Ramos (cell line): Measurements from ENCODE around the gene KCNMB3.
"Not testable (repeated sequence)": the region's sequence is repeated elsewhere in the genome, so short reads cannot be mapped to it uniquely, and the experiment has no call there.

Source experiments
- in situ Hi-C: fragments of 300-500 bp; cut with MboI; formaldehyde crosslinking; loops from one replicate; pipeline ENCODE4 v1.14.3; 2022; ENCODE audit warnings: low sequenced_read_pairs; ENCODE audit not compliant: unreplicated experiment

The KCNMB3 gene

DNA sequence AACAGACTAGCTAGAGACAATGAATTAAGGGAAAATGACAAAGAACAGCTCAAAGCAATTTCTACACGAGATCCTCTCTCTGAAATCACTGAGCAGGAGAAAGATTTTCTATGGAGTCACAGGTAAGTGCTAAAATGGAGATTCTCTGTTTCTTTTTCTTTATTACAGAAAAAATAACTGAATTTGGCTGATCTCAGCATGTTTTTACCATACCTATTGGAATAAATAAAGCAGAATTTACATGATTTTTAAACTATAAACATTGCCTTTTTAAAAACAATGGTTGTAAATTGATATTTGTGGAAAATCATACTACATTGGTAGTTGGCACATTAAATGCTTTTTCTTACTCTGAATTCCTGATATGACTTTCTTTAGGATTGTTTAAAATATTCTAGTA is 32.7 kb downstream of the KCNMB3 start:
- in situ Hi-C loops: not testable (repeated sequence)

DNA sequence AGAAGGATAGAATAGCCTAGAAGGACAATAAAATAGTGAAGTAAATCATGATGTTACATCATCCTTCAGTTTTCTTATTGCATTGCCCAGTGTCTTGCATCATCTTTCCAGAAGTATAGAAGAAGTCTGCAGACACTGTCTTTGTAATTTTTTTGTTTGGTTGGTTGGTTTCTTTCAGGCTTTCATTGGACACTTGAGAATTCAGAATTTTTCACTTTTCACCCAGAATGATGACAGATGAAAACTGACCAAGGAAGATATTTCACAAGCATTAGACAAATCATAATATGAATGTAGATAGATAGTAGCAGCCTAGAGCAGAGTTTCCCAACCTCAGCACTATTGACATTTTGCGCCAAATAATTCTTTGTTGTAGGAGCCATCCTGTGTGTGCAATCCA is 35.4 kb downstream of the KCNMB3 start:
- in situ Hi-C loops: not testable (repeated sequence)

DNA sequence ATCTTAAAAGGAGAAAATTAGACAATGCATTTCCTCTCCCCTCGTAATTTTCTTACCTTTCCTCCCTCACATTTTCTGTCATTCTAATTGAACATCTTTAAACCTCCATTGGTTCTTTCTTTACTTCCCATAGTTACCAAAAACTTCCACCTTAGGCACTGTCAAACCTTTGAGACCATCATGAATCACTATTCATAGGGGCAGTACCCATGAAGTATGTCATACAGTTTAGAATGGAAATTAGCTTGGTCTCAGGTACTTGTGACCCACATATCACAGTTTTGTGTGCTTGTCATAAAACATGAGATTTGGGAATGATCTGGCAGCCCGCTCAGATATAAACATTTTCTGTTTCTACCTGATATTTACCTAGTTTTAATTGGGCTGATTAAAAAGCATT is 50.1 kb downstream of the KCNMB3 start:
- in situ Hi-C loops: no loop called here

DNA sequence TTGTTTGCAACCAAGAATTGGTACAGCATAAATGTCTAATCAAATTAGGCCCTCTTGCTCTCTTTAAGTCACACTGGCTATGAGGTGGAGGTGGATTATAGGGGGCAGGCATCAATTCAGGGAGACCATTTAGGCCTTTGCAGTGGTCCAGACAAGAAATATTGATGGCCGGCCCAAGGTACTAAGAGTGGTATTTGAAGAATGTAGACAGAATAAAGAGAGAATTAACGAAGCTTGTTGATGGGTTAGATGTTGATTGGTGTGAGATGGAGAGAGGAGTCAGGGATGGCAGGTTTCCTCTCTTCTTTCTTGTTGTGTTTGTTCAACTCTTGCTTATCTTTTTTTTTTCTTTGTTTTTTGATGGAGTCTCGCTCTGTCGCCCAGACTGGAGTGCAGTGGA is 54.2 kb downstream of the KCNMB3 start:
- in situ Hi-C loops: no loop called here

DNA sequence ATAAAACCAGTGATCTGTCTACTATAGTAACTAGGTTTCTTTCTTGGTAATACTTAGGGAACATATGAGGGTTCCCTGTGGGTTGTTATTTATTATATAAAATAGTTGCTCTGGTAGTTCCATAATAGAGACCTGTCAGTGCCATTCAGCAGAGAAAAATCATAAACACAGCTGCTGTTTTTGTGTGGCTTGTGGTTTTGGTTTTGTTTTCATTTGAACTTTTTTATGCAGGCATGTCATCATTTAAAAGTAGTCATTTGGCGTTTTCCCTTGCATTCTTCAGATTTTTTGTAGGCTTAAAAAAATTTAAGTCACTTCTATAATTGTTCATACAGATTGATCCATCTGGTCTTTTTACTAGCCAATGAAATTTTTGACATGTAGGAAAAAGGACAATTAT is 54.8 kb downstream of the KCNMB3 start:
- in situ Hi-C loops: no loop called here

DNA sequence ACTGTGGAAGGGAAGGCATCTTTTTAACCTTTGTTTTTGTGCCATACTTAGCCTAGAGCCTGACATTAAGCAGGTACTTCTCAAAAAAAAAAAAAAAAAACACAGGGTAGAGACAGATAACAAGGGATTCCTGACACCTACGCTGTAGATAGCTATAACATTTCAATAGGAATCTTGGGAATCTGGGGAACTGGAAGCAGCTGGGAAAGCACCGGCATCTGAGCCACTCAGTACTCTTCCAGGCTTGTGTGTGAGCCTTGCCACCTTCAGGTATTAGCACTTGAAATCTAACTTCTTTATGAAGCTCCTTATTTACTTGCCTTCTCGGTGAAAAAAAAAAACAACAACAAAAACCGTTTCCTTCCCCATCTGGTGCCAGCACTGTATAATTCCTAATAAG is 56.0 kb downstream of the KCNMB3 start:
- in situ Hi-C loops: no loop called here
